Mucosa of rectum (tissue), 2 donors: ENCODE measurements around the gene PHF21B.
"Not testable (repeated sequence)": the region's sequence is repeated elsewhere in the genome, so short reads cannot be mapped to it uniquely, and the experiment has no call there.

Experiments used
- H3K27ac ChIP-seq, 2 donors: one replicate each; pipeline ENCODE4 v1.7.0; 2013; ENCODE audit warnings: inconsistent platforms in 2 of 2, low read depth in 2 of 2, low read length in 2 of 2
- H3K27me3 ChIP-seq, 2 donors: one replicate each; pipeline ENCODE4 v1.7.0; 2013; ENCODE audit warnings: low read length in 2 of 2; ENCODE audit not compliant: control insufficient read depth in 2 of 2, insufficient read depth in 2 of 2
- H3K36me3 ChIP-seq, 2 donors: one replicate each; pipeline ENCODE4 v1.7.0; 2013; ENCODE audit warnings: low read length in 2 of 2; ENCODE audit not compliant: control insufficient read depth in 2 of 2, insufficient read depth in 2 of 2
- H3K4me1 ChIP-seq, 2 donors: one replicate each; pipeline ENCODE4 v1.7.0; 2013; ENCODE audit warnings: low read length in 2 of 2, mild to moderate bottlenecking in 1 of 2; ENCODE audit not compliant: control insufficient read depth in 2 of 2, insufficient read depth in 2 of 2
- H3K4me3 ChIP-seq, 2 donors: one replicate each; pipeline ENCODE4 v1.7.0; 2013; ENCODE audit warnings: low read length in 2 of 2
- H3K9ac ChIP-seq, 2 donors: one replicate each; pipeline ENCODE4 v1.7.0; 2013; ENCODE audit warnings: low read length in 2 of 2, low read depth in 1 of 2, mild to moderate bottlenecking in 1 of 2
- H3K9me3 ChIP-seq, 2 donors: one replicate each; pipeline ENCODE4 v1.7.0; 2013; ENCODE audit warnings: low read length in 2 of 2; ENCODE audit not compliant: control insufficient read depth in 2 of 2
- donor health status: healthy.
- donor health status: Normal muscosa, but diverticular disease.

The PHF21B gene

GRCh38 chr22:44865193-44866057, 144.4 kb downstream of the PHF21B start:
- Histone ChIP-seq H3K9ac (no peak overlapping the region), H3K27ac (no peak overlapping the region), H3K4me1 (no peaks in the 10 kb centered on the region), H3K9me3 (no peaks in the 10 kb centered on the region), H3K27me3 (no peaks in the 10 kb centered on the region), H3K4me3 (no peak overlapping the region), H3K36me3 (peaks cover 0 to 4% of the 10 kb centered on the region in 2 donors)

DNA sequence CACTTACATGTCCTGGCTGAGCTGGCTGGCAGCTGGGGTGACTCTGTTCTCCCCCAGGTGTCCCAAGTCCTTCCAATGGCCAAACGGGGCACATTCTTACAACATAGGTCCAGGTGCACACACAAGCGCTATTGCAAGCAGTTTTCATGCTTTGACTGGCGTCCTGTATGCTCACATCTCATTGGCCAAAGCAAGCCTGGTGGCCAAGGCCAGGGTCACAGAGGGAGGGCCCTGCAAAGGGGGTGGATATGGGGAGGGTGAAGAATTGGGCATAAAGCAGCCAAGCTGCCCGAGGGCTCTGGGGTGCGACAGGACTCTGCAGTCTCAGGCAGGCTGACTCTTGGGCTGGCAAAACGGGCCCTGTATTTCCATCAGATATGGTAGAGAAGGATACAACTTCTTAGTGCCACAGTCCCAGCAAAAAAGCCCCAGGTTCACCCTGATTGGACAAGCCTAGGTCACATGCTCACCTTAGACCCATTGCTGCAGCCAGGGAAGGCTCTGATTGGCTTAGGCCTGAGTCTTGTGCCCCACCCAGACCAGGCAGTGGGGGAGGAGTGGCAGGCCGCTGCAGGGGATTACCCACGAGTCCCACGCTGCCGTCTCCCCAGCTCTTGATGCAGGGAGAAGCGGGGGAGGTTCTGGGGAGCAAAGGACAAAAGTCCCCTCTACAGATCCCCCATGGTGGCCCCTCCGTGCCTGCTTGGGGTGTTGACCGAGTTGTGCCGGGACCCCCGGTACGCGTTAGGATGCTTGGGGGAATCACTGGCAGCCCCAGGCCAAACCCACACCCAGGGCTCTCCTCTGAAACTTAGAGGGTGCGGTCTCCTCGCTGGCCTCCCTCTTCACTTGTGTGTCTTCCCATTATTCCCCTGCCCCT, 146.6 kb downstream of the PHF21B start:
- Histone ChIP-seq H3K27me3 (no peaks in the 10 kb centered on the region), H3K9ac (no peak overlapping the region), H3K9me3 (no peaks in the 10 kb centered on the region), H3K27ac (no peak overlapping the region), H3K36me3 (peaks cover 0 to 4% of the 10 kb centered on the region in 2 donors), H3K4me3 (no peak overlapping the region), H3K4me1 (peaks cover 0 to 3% of the 10 kb centered on the region in 2 donors)

DNA sequence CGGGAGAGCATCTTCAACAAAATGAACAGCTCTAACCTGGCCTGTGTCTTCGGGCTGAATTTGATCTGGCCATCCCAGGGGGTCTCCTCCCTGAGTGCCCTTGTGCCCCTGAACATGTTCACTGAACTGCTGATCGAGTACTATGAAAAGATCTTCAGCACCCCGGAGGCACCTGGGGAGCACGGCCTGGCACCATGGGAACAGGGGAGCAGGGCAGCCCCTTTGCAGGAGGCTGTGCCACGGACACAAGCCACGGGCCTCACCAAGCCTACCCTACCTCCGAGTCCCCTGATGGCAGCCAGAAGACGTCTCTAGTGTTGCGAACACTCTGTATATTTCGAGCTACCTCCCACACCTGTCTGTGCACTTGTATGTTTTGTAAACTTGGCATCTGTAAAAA, 147.5 kb downstream of the PHF21B start:
- Histone ChIP-seq H3K9ac (no peak overlapping the region), H3K27ac (no peak overlapping the region), H3K4me3 (no peak overlapping the region), H3K36me3 (peaks cover 0 to 4% of the 10 kb centered on the region in 2 donors), H3K27me3 (no peaks in the 10 kb centered on the region), H3K9me3 (no peaks in the 10 kb centered on the region), H3K4me1 (peaks cover 0 to 3% of the 10 kb centered on the region in 2 donors)

- Histone ChIP-seq H3K9ac (no peak overlapping the region), H3K36me3 (peaks cover 0 to 4% of the 10 kb centered on the region in 2 donors), H3K27ac (no peak overlapping the region), H3K4me3 (no peak overlapping the region), H3K27me3 (no peaks in the 10 kb centered on the region), H3K4me1 (peaks cover 0 to 3% of the 10 kb centered on the region in 2 donors), H3K9me3 (no peaks in the 10 kb centered on the region)
These were observed 148.6 kb downstream of the PHF21B start for GRCh38 chr22:44861245-44861644.

- Histone ChIP-seq H3K27ac (no peak overlapping the region), H3K9ac (no peak overlapping the region), H3K4me3 (no peak overlapping the region), H3K27me3 (no peaks in the 10 kb centered on the region), H3K36me3 (peaks cover 4% of the 10 kb centered on the region in 2 donors), H3K4me1 (peaks cover 0 to 3% of the 10 kb centered on the region in 2 donors), H3K9me3 (no peaks in the 10 kb centered on the region)
These were observed 149.5 kb downstream of the PHF21B start for GRCh38 chr22:44860311-44860710.

- no peak overlapping the region for H3K9ac ChIP-seq
- H3K4me1 ChIP-seq, result peaks cover 0 to 3% of the 10 kb centered on the region in 2 donors
- no peak overlapping the region for H3K27ac ChIP-seq
- H3K27me3 ChIP-seq, result no peaks in the 10 kb centered on the region
- H3K4me3 ChIP-seq, result no peak overlapping the region
- peaks cover 4% of the 10 kb centered on the region in 2 donors for H3K36me3 ChIP-seq
- no peaks in the 10 kb centered on the region for H3K9me3 ChIP-seq
These were observed 150.2 kb downstream of the PHF21B start for GRCh38 chr22:44859641-44860040.

DNA sequence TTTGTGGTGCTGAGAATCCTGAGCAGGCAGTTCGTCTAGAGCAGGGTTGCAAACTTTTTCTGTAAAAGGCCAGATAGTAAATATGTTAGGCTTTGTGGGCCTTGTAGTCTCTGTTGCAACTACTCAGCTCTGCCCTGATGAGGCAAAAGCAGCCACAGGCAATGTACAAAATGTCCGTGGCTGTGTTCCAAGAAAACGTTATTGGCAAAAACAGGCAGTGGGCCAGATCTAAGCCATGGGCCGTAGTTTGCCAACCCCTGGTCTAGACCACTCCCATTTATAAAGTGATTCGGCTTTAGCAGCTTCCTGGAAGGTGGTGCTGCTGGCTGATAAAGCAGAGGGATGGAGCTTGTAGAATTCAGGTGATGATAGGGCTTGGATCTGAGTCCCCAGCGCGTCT, 151.0 kb downstream of the PHF21B start:
- not testable (repeated sequence) for H3K4me1 ChIP-seq, H3K9me3 ChIP-seq, H3K4me3 ChIP-seq, H3K27me3 ChIP-seq, H3K36me3 ChIP-seq, H3K27ac ChIP-seq, H3K9ac ChIP-seq

DNA sequence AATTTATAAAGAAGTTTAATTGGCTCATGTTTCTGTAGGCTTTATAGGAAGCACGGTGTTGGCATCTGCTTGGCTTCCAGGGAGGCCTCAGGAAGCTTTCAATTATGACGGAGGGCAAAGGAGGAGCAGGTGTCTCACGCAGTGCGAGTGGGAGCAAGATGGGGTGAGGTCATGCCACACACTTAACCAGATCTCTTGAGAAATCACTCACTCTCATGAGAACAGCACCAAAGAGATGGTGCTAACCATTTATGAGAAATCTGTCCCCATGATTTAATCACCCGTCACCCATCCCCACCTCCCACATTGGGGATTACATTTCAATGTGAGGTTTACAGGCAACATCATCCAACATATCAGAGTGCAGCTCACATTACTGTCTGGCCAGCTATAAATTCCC, 153.9 kb downstream of the PHF21B start:
- no peak overlapping the region for H3K27ac ChIP-seq
- no peak overlapping the region for H3K4me3 ChIP-seq
- H3K27me3 ChIP-seq, result no peaks in the 10 kb centered on the region
- peaks cover 1 to 4% of the 10 kb centered on the region in 2 donors for H3K36me3 ChIP-seq
- H3K4me1 ChIP-seq, result peaks cover 0 to 3% of the 10 kb centered on the region in 2 donors
- H3K9me3 ChIP-seq, result no peaks in the 10 kb centered on the region
- H3K9ac ChIP-seq, result no peak overlapping the region

DNA sequence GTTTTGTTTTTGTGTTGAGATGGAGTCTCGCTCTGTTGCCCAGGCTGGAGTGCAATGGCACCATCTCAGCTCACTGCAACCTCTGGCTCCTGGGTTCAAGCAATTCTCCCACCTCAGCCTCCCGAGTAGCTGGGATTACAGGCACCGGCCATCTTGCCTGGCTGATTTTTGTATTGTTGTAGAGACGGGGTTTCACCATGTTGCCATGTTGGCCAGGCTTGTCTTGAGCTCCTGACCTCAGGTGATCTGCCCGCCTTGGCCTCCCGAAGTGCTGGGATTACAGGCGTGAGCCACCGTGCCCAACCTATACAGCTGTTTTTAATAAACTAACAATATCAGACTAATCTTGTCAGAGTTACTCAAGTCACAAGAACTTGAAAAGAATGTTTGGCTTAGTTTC, 155.2 kb downstream of the PHF21B start:
- H3K4me3 ChIP-seq, H3K36me3 ChIP-seq, H3K27me3 ChIP-seq, H3K9ac ChIP-seq, H3K4me1 ChIP-seq, H3K9me3 ChIP-seq, H3K27ac ChIP-seq: not testable (repeated sequence)

- no peaks in the 10 kb centered on the region for H3K9me3 ChIP-seq
- peaks cover 3 to 6% of the 10 kb centered on the region in 2 donors for H3K36me3 ChIP-seq
- no peaks in the 10 kb centered on the region for H3K27me3 ChIP-seq
- H3K4me3 ChIP-seq, result no peak overlapping the region
- H3K9ac ChIP-seq, result no peak overlapping the region
- H3K4me1 ChIP-seq, result no peaks in the 10 kb centered on the region
- no peak overlapping the region for H3K27ac ChIP-seq
These were observed 158.9 kb downstream of the PHF21B start for GRCh38 chr22:44850946-44851345.
